Fibroblast of skin of back (primary cell): ENCODE results near the gene BICD2.

Source experiments
- DNase-seq: peaks from one replicate; pipeline ENCODE4 v3.0.0-alpha.2; 2013

BICD2 gene

DNA sequence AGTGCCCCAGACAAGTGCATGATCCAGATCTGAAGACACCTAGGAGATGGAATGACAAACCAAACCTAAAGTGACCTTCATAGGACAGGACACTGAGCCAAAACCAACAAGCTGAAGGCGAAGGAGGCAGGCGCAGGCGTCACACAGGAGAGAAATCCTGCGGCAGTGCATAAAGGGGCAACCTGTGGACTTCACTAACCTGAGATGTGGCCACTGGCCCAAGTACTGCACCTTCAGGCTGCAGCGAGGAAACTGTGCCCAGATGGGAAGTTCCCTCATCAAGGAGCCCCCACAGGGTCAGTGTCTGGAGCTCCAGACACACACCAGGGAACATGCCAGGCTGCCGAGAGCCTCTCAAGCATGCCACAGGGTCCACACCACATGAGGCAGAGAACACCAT is 98.4 kb downstream of the BICD2 start:
- DNase-seq = no peak

GRCh38 chr9:92665836-92666235 is 98.8 kb downstream of the BICD2 start:
- no peak for DNase-seq

- DNase-seq = no peak
Measured at GRCh38 chr9:92664394-92665152, 100.1 kb downstream of the BICD2 start.

GRCh38 chr9:92663951-92664350 is 100.7 kb downstream of the BICD2 start:
- no peak for DNase-seq

GRCh38 chr9:92663126-92663525 is 101.5 kb downstream of the BICD2 start:
- DNase-seq = no peak

DNA sequence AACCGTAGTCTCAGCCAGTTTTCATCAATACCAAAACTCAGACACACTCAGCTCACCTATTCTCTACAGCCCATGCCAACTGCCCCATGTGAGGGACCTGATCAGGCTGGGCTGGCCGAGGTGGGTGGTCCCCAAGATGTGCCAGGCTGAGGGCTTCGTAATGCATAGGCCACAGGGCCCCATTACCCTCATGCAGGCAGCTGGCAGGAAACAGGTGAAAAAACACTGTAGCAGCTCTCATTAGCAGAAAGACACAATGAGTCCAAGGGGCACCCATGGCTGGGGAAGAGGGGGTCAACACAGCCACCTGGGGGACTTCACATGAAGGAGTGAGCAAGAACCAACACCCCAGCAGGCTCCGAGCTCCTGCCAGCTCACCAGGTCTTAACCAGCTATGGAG is 102.9 kb downstream of the BICD2 start:
- DNase-seq = no peak
